Measurements from ENCODE around the gene EARS2. TPM values are rescaled to one million over a fixed set of nuclear protein-coding genes. Genes with fewer than 3 reads are reported as not detected.

The EARS2 gene
- total and polyA plus RNA-seq, 2 of the 8 experiments (the other 6 are each of a cell fraction or from before 2014, with no cell fraction given), result 47.8 to 111 TPM

DNA sequence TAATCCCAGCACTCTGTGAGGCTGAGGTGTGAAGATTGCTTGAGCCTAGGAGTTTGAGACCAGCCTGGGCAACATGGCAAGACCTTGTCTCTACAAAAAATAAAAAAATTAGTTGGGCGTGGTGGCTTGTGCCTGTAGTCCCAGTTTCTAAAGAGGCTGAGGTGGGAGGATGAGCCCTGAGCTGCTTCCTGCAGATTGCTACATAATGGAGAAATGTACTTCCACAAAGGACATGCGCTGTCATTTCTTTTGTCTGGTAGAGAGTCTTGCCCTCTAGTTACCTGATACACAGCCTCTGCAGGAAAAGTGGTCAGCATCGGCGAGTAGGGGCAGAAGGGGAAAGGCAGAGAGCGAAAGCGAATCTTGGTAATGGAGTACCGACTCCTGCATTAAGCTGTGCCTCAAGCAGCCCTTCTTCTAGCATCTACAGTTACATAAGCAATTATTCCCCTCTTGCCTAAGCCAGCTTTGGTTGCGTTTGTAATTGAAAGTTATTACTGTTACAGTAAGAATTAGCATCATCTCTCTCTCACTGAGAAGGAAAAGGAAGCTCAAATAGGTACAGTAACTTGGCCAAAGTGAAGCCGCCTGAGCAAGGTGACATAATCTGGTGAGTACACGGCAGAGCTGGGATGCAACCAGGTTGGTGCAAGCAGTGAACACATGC lies 28.4 kb downstream of the EARS2 start:
- Histone ChIP-seq H3K79me2 (ENCODE audit: control insufficient read depth in 1 of 2, insufficient read depth in 2 of 2, low read length in 2 of 2) (no peaks in the 10 kb centered on the region), H2BK5ac (ENCODE audit: low read depth, low read length) (no peak overlapping the region), H3K27me3 (replicated peaks in 1 of 4; ENCODE audit: control insufficient read depth in 3 of 4, extremely low read depth in 1 of 4, insufficient read depth in 3 of 4, low read length in 3 of 4) (no peaks in the 10 kb centered on the region), H3K4ac (replicated peaks; ENCODE audit: insufficient read length, low read depth, low read length) (no peak overlapping the region), H3K4me1 (replicated peaks in 1 of 4; ENCODE audit: control insufficient read depth in 3 of 4, insufficient read depth in 4 of 4, low read length in 3 of 4) (no peaks in the 10 kb centered on the region), H3K18ac (ENCODE audit: extremely low read depth, low read length) (no peak overlapping the region), H3K4me3 (ENCODE audit: extremely low read depth in 1 of 4, insufficient read depth in 2 of 4, low read depth in 3 of 4, low read length in 4 of 4) (no peak overlapping the region), H3K23me2 (ENCODE audit: low read depth, low read length) (no peaks in the 10 kb centered on the region), H3K9me3 (ENCODE audit: insufficient read depth in 2 of 2, low read depth in 1 of 2, low read length in 1 of 2) (no peaks in the 10 kb centered on the region), H2BK20ac (ENCODE audit: low read length) (no peak overlapping the region), H2BK120ac (replicated peaks; ENCODE audit: low read depth, low read length) (no peak overlapping the region), H4K8ac (ENCODE audit: extremely low read depth, insufficient read depth, low read length) (no peak overlapping the region), H4K5ac (ENCODE audit: insufficient read length, low read depth, low read length) (no peak overlapping the region), H3K36me3 (ENCODE audit: control insufficient read depth in 2 of 4, insufficient read depth in 4 of 4, low read length in 3 of 4) (peaks cover 23 to 59% (median 50%) of the 10 kb centered on the region in 4 experiments), H3K14ac (ENCODE audit: insufficient read length) (no peak overlapping the region), H3K27ac (ENCODE audit: low read depth, low read length) (no peak overlapping the region), H2BK12ac (ENCODE audit: low read depth, low read length) (no peak overlapping the region), H3K9ac (replicated peaks in 1 of 4; ENCODE audit: extremely low read depth in 1 of 4, low read depth in 3 of 4, low read length in 3 of 4) (no peak overlapping the region), H3K4me2 (ENCODE audit: insufficient read depth in 1 of 2, low read depth in 2 of 2, low read length in 2 of 2) (no peak overlapping the region), H2AFZ (ENCODE audit: low read length) (no peak overlapping the region), H4K91ac (replicated peaks; ENCODE audit: insufficient read length, low read length) (no peak overlapping the region), H4K20me1 (replicated peaks in 1 of 2; ENCODE audit: control insufficient read depth in 1 of 2, insufficient read depth in 2 of 2, low read length in 2 of 2) (peaks cover 2 to 3% of the 10 kb centered on the region in 2 experiments), H2AK5ac (ENCODE audit: low read depth, low read length) (no peak overlapping the region), H3K23ac (ENCODE audit: insufficient read length) (no peak overlapping the region), H2BK15ac (ENCODE audit: low read length) (no peak overlapping the region), H3K79me1 (ENCODE audit: low read depth, low read length) (no peaks in the 10 kb centered on the region), H3K56ac (replicated peaks; ENCODE audit: insufficient read length, low read depth, low read length) (no peak overlapping the region)
- ChIA-PET POLR2A (ENCODE audit: partially characterized antibody) (interaction anchor here (0.5 to 1.9 kb wide), 3 partner anchors 11 to 22 kb away, joined by 3 to 8 read pairs (median 7); partner anchors contain the start of gene GGA2), CTCF (ENCODE audit: partially characterized antibody) (interaction anchor here (1.1 kb wide), 1 partner anchor 68 kb away, joined by 3 read pairs; no protein-coding TSS in a partner anchor)
- FAIRE-seq (no peak), DNase-seq (ENCODE audit: low read depth in 1 of 2, low spot score in 2 of 2) (no peak)
- TF ChIP-seq EGR1 (IDR thresholded peaks at IDR 0.05; ENCODE audit: borderline replicate concordance, low read depth, low read length) (no peak), CREB1 (IDR thresholded peaks at IDR 0.05) (no peak), CBX5 (IDR thresholded peaks at IDR 0.05; ENCODE audit: low read depth, low read length) (no peak), POU5F1 (IDR thresholded peaks at IDR 0.05; ENCODE audit: low read depth, low read length) (no peak)
- 91% methylated on average over 10 of the region's 10 CpGs; no CpG with 5 or more reads in 1 of the 2 experiments for WGBS, 2 experiments (ENCODE audit: extremely low coverage in 1 of 2, insufficient coverage in 1 of 2, insufficient read length in 1 of 2, insufficient replicate concordance in 2 of 2, low coverage in 1 of 2, low lambda C conversion rate in 2 of 2, missing lambda C conversion rate in 1 of 2)
